Duodenal mucosa (tissue), 2 donors: ENCODE measurements around the gene ATF6B.

ENCODE experiments used
- H3K27ac ChIP-seq: one replicate; pipeline ENCODE4 v1.7.0; 2013; ENCODE audit warnings: low read depth, low read length
- H3K27me3 ChIP-seq, 2 donors: one replicate each; pipeline ENCODE4 v1.7.0; 2013; ENCODE audit warnings: low read length in 2 of 2, control low read depth in 1 of 2; ENCODE audit not compliant: insufficient read depth in 2 of 2, control insufficient read depth in 1 of 2
- H3K36me3 ChIP-seq, 2 donors: one replicate each; pipeline ENCODE4 v1.7.0; 2013; ENCODE audit warnings: low read length in 2 of 2, control low read depth in 1 of 2; ENCODE audit not compliant: insufficient read depth in 2 of 2, control insufficient read depth in 1 of 2
- H3K4me1 ChIP-seq, 2 donors: one replicate each; pipeline ENCODE4 v1.7.0; 2013; ENCODE audit warnings: low read length in 2 of 2, control low read depth in 1 of 2; ENCODE audit not compliant: insufficient read depth in 2 of 2, control insufficient read depth in 1 of 2
- H3K4me3 ChIP-seq, 2 donors: one replicate each; pipeline ENCODE4 v1.7.0; 2013; ENCODE audit warnings: low read length in 2 of 2, low read depth in 1 of 2
- H3K9ac ChIP-seq, 2 donors: one replicate each; pipeline ENCODE4 v1.7.0; 2013; ENCODE audit warnings: low read length in 2 of 2, low read depth in 1 of 2
- H3K9me3 ChIP-seq, 2 donors: one replicate each; pipeline ENCODE4 v1.7.0; 2013; ENCODE audit warnings: low read length in 2 of 2, control low read depth in 1 of 2; ENCODE audit not compliant: control insufficient read depth in 1 of 2

Gene ATF6B

GRCh38 chr6:32082935-32083334, 45.1 kb downstream of the ATF6B start:
- no peaks in the 10 kb centered on the region for H3K36me3 ChIP-seq
- H3K4me1 ChIP-seq: peaks cover 13 to 22% of the 10 kb centered on the region in 2 donors
- H3K27ac ChIP-seq: no peak overlapping the region
- H3K9ac ChIP-seq: no peak overlapping the region
- H3K27me3 ChIP-seq: no peaks in the 10 kb centered on the region
- H3K9me3 ChIP-seq: no peaks in the 10 kb centered on the region
- H3K4me3 ChIP-seq: no peak overlapping the region

GRCh38 chr6:32082478-32082877, 45.6 kb downstream of the ATF6B start:
- no peak overlapping the region for H3K27ac ChIP-seq
- peaks cover 13 to 22% of the 10 kb centered on the region in 2 donors for H3K4me1 ChIP-seq
- H3K36me3 ChIP-seq: no peaks in the 10 kb centered on the region
- no peak overlapping the region for H3K4me3 ChIP-seq
- H3K9ac ChIP-seq: peak overlapping the region in 1 of 2 donors; percentile 12
- H3K27me3 ChIP-seq: no peaks in the 10 kb centered on the region
- H3K9me3 ChIP-seq: no peaks in the 10 kb centered on the region

GRCh38 chr6:32081168-32081990, 46.7 kb downstream of the ATF6B start:
- no peaks in the 10 kb centered on the region for H3K9me3 ChIP-seq
- H3K27ac ChIP-seq: no peak overlapping the region
- H3K4me1 ChIP-seq: peaks cover 11 to 12% of the 10 kb centered on the region in 2 donors
- no peak overlapping the region for H3K4me3 ChIP-seq
- H3K9ac ChIP-seq: no peak overlapping the region
- no peaks in the 10 kb centered on the region for H3K27me3 ChIP-seq
- no peaks in the 10 kb centered on the region for H3K36me3 ChIP-seq

- H3K9ac ChIP-seq: no peak overlapping the region
- no peaks in the 10 kb centered on the region for H3K36me3 ChIP-seq
- H3K27ac ChIP-seq: no peak overlapping the region
- no peaks in the 10 kb centered on the region for H3K9me3 ChIP-seq
- H3K27me3 ChIP-seq: no peaks in the 10 kb centered on the region
- no peak overlapping the region for H3K4me3 ChIP-seq
- H3K4me1 ChIP-seq: peaks cover 0 to 4% of the 10 kb centered on the region in 2 donors
Observed at GRCh38 chr6:32079566-32080290, 48.3 kb downstream of the ATF6B start.

GRCh38 chr6:32076321-32076809, 51.7 kb downstream of the ATF6B start:
- H3K9ac ChIP-seq: no peak overlapping the region
- H3K4me1 ChIP-seq: no peaks in the 10 kb centered on the region
- no peaks in the 10 kb centered on the region for H3K9me3 ChIP-seq
- no peak overlapping the region for H3K27ac ChIP-seq
- no peaks in the 10 kb centered on the region for H3K36me3 ChIP-seq
- H3K4me3 ChIP-seq: no peak overlapping the region
- no peaks in the 10 kb centered on the region for H3K27me3 ChIP-seq

- H3K4me3 ChIP-seq: no peak overlapping the region
- H3K36me3 ChIP-seq: no peaks in the 10 kb centered on the region
- H3K27ac ChIP-seq: no peak overlapping the region
- H3K9me3 ChIP-seq: no peaks in the 10 kb centered on the region
- H3K9ac ChIP-seq: no peak overlapping the region
- H3K27me3 ChIP-seq: no peaks in the 10 kb centered on the region
- H3K4me1 ChIP-seq: no peaks in the 10 kb centered on the region
Observed at GRCh38 chr6:32075781-32076180, 52.3 kb downstream of the ATF6B start.

- Histone ChIP-seq H3K36me3 (no peaks in the 10 kb centered on the region), H3K27ac (no peak overlapping the region), H3K4me1 (no peaks in the 10 kb centered on the region), H3K4me3 (no peak overlapping the region), H3K27me3 (no peaks in the 10 kb centered on the region), H3K9ac (no peak overlapping the region), H3K9me3 (no peaks in the 10 kb centered on the region)
Observed at GRCh38 chr6:32074996-32075532, 53.0 kb downstream of the ATF6B start.

GRCh38 chr6:32073613-32074012, 54.4 kb downstream of the ATF6B start:
- Histone ChIP-seq H3K36me3 (peaks cover 0 to 6% of the 10 kb centered on the region in 2 donors), H3K4me3 (no peak overlapping the region), H3K9me3 (no peaks in the 10 kb centered on the region), H3K27ac (no peak overlapping the region), H3K4me1 (no peaks in the 10 kb centered on the region), H3K9ac (no peak overlapping the region), H3K27me3 (no peaks in the 10 kb centered on the region)

GRCh38 chr6:32073101-32073500, 54.9 kb downstream of the ATF6B start:
- no peak overlapping the region for H3K9ac ChIP-seq
- no peaks in the 10 kb centered on the region for H3K27me3 ChIP-seq
- H3K9me3 ChIP-seq: no peaks in the 10 kb centered on the region
- H3K36me3 ChIP-seq: peaks cover 0 to 6% of the 10 kb centered on the region in 2 donors
- no peaks in the 10 kb centered on the region for H3K4me1 ChIP-seq
- H3K4me3 ChIP-seq: no peak overlapping the region
- H3K27ac ChIP-seq: no peak overlapping the region
